WERI-Rb-1 (cell line): ENCODE measurements around the gene TEX19.
A peak's percentile ranks its signal among the peaks of the same experiment; 100 is the strongest.
"Not testable (repeated sequence)": the region's sequence is repeated elsewhere in the genome, so short reads cannot be mapped to it uniquely, and the experiment has no call there.

Source experiments
- DNase-seq: peaks from one replicate; pipeline ENCODE4 v3.0.0-alpha.2; 2020
- H3K27ac ChIP-seq: fragments of 250-450 bp; sonication (Bioruptor Pico); 2 replicates; pipeline ENCODE4 v1.5.1; 2020; ENCODE audit warnings: mild to moderate bottlenecking, moderate library complexity
- H3K27me3 ChIP-seq: fragments of 250-450 bp; sonication (Bioruptor Pico); 2 replicates; pipeline ENCODE4 v1.5.1; 2021; ENCODE audit warnings: mild to moderate bottlenecking, low read depth, moderate library complexity; ENCODE audit not compliant: insufficient read depth, severe bottlenecking
- H3K36me3 ChIP-seq: fragments of 250-450 bp; sonication (Bioruptor Pico); 2 replicates; pipeline ENCODE4 v1.5.1; 2020; ENCODE audit warnings: mild to moderate bottlenecking, moderate library complexity
- H3K4me3 ChIP-seq: 2 replicates; pipeline ENCODE4 v1.5.1; 2011; ENCODE audit warnings: low read depth, mild to moderate bottlenecking, control low read depth, low read length
- H3K9me3 ChIP-seq: fragments of 250-450 bp; sonication (Bioruptor Pico); 2 replicates; pipeline ENCODE4 v1.5.1; 2021; ENCODE audit warnings: mild to moderate bottlenecking, moderate library complexity; ENCODE audit not compliant: severe bottlenecking
- CTCF ChIP-seq: IDR thresholded peaks from 2 replicates; pipeline ENCODE4 v1.5.1; 2011; ENCODE audit warnings: low read depth, mild to moderate bottlenecking, control low read depth, inconsistent platforms, low read length

The TEX19 gene

GRCh38 chr17:82380860-82381702 lies 22.0 kb downstream of the TEX19 start:
- no peak overlapping the region for H3K4me3 ChIP-seq

GRCh38 chr17:82381703-82382009 lies 22.6 kb downstream of the TEX19 start:
- not testable (repeated sequence) for H3K4me3 ChIP-seq, H3K9me3 ChIP-seq, DNase-seq, H3K27me3 ChIP-seq, H3K36me3 ChIP-seq, H3K27ac ChIP-seq

More at GRCh38 chr17:82380860-82381702, 22.0 kb downstream of the TEX19 start:
- no peaks in the 10 kb centered on the region for H3K27me3 ChIP-seq
- TF ChIP-seq CTCF, result no peak
- H3K9me3 ChIP-seq, result no peaks in the 10 kb centered on the region
- DNase-seq, result no peak
- no peaks in the 10 kb centered on the region; the same call in 1 of the 2 replicates for H3K36me3 ChIP-seq
- no peak overlapping the region for H3K27ac ChIP-seq

- H3K27me3 ChIP-seq, result not testable (repeated sequence)
These were observed 23.3 kb downstream of the TEX19 start for GRCh38 chr17:82382220-82382932.

GRCh38 chr17:82382933-82383255 lies 23.8 kb downstream of the TEX19 start:
- Histone ChIP-seq H3K36me3 (no peaks in the 10 kb centered on the region; the same call in 1 of the 2 replicates), H3K4me3 (no peak overlapping the region), H3K27ac (no peak overlapping the region), H3K9me3 (no peaks in the 10 kb centered on the region), H3K27me3 (no peaks in the 10 kb centered on the region)
- no peak for TF ChIP-seq CTCF
- DNase-seq, result no peak

More at GRCh38 chr17:82382220-82382932, 23.3 kb downstream of the TEX19 start:
- not testable (repeated sequence) for H3K4me3 ChIP-seq, H3K36me3 ChIP-seq, DNase-seq, H3K27ac ChIP-seq, H3K9me3 ChIP-seq

GRCh38 chr17:82383411-82383810 lies 24.4 kb downstream of the TEX19 start:
- no peaks in the 10 kb centered on the region for H3K9me3 ChIP-seq
- no peak for TF ChIP-seq CTCF
- no peak overlapping the region for H3K4me3 ChIP-seq
- peak overlapping the region; percentile 68; the same call in 1 of the 2 replicates for H3K27ac ChIP-seq
- no peaks in the 10 kb centered on the region; the same call in 1 of the 2 replicates for H3K36me3 ChIP-seq
- DNase-seq, result no peak
- no peaks in the 10 kb centered on the region for H3K27me3 ChIP-seq

GRCh38 chr17:82384051-82384729 lies 25.1 kb downstream of the TEX19 start:
- Histone ChIP-seq H3K36me3 (no peaks in the 10 kb centered on the region; the same call in 1 of the 2 replicates), H3K4me3 (no peak overlapping the region), H3K27me3 (no peaks in the 10 kb centered on the region), H3K9me3 (no peaks in the 10 kb centered on the region), H3K27ac (peak overlapping the region; percentile 68)
- no peak for DNase-seq
- TF ChIP-seq CTCF, result no peak
